ENCODE data around the gene COL17A1.

DNA sequence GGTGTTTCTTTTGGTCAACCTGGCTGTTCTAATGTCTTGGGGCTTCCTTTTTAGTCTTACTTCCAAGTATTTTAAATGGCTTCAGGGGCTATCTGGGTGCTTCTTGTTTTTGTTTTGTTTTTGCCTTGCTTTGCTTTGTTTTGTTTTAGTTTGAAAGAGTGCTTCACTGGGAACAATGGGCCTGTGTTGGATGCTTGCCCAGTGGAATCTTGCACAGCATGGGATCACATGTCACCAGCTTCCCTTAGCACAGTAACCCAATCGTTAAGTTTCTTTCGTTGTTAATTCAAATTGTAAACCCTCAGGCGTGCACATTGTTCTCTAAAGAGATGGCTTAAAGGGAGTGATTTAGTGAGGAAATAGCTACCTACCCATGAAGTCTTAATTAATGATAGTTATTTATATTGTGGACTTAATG is 8.9 kb downstream of the COL17A1 start:
- TF ChIP-seq, protein P1, sequence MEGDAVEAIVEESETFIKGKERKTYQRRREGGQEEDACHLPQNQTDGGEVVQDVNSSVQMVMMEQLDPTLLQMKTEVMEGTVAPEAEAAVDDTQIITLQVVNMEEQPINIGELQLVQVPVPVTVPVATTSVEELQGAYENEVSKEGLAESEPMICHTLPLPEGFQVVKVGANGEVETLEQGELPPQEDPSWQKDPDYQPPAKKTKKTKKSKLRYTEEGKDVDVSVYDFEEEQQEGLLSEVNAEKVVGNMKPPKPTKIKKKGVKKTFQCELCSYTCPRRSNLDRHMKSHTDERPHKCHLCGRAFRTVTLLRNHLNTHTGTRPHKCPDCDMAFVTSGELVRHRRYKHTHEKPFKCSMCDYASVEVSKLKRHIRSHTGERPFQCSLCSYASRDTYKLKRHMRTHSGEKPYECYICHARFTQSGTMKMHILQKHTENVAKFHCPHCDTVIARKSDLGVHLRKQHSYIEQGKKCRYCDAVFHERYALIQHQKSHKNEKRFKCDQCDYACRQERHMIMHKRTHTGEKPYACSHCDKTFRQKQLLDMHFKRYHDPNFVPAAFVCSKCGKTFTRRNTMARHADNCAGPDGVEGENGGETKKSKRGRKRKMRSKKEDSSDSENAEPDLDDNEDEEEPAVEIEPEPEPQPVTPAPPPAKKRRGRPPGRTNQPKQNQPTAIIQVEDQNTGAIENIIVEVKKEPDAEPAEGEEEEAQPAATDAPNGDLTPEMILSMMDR (IDR thresholded peaks at IDR 0.05), result no peak
- TF ChIP-seq POLR2A (IDR thresholded peaks at IDR 0.05), result no peak

Measured in uterus (tissue), 2 donors.